IMR-90 (cell line): ENCODE measurements around the gene TNS3. TPM values are rescaled to one million over a fixed set of nuclear protein-coding genes. Genes with fewer than 3 reads are reported as not detected.

Source experiments
- ATAC-seq: fragments of 200-7000 bp; cut with Tn5 transposase; 2 replicates; pipeline ENCODE4 v1.9.1; 2020; ENCODE audit warnings: low read depth, mild to moderate bottlenecking, moderate library complexity
- BruUV-seq: library from RNA; stranded (reverse); fragments of 400-500 nt; replicated peaks from 2 replicates; lab custom pipeline; 2021; lab: Mats Ljungman, UMichigan
- CTCF ChIA-PET: fragments of 300-600 bp; formaldehyde crosslinking; extraction: SDS; loops from one replicate; lab custom pipeline; 2021; ENCODE audit warnings: antibody characterized with exemption; lab: Yijun Ruan, JAX
- POLR2A ChIA-PET: fragments of 300-600 bp; sonication (Branson Sonifier 250); formaldehyde crosslinking; loops from one replicate; lab custom pipeline; 2022; ENCODE audit warnings: antibody characterized with exemption; ENCODE audit not compliant: unreplicated experiment; lab: Charles Lee
- DNase-seq: peaks from one replicate; pipeline ENCODE4 v3.0.0; 2013
- H2AFZ ChIP-seq: replicated peaks from 2 replicates; pipeline ENCODE3; 2013; ENCODE audit warnings: low read length, mild to moderate bottlenecking; ENCODE audit not compliant: poor library complexity
- H2AK5ac ChIP-seq: 2 replicates; pipeline ENCODE4 v1.6.1; 2013; ENCODE audit warnings: low read depth, low read length, inconsistent platforms
- H2AK9ac ChIP-seq: replicated peaks from 2 replicates; pipeline ENCODE3; 2013; ENCODE audit warnings: mild to moderate bottlenecking, low read depth, low read length, moderate library complexity; ENCODE audit not compliant: poor library complexity
- H2BK120ac ChIP-seq: 2 replicates; pipeline ENCODE4 v1.6.1; 2013; ENCODE audit warnings: low read depth, low read length, inconsistent platforms
- H2BK15ac ChIP-seq: 3 replicates; pipeline ENCODE4 v1.6.1; 2013; ENCODE audit warnings: low read depth, low read length, inconsistent platforms
- H2BK20ac ChIP-seq: 2 replicates; pipeline ENCODE4 v1.6.1; 2013; ENCODE audit warnings: low read depth, mild to moderate bottlenecking, inconsistent platforms, low read length, moderate library complexity
- H2BK5ac ChIP-seq: 2 replicates; pipeline ENCODE4 v1.6.1; 2013; ENCODE audit warnings: mild to moderate bottlenecking, low read depth, low read length, inconsistent platforms; ENCODE audit not compliant: poor library complexity, severe bottlenecking
- H3K14ac ChIP-seq: replicated peaks from 2 replicates; pipeline ENCODE4 v1.6.1; 2013; ENCODE audit warnings: low read depth, low read length, inconsistent platforms
- H3K18ac ChIP-seq: 2 replicates; pipeline ENCODE4 v1.6.1; 2013; ENCODE audit warnings: low read depth, low read length, control low read depth
- H3K23ac ChIP-seq: 2 replicates; pipeline ENCODE4 v1.6.1; 2013; ENCODE audit warnings: low read depth, low read length, inconsistent platforms
- H3K27ac ChIP-seq: 2 replicates; pipeline ENCODE4 v1.5.1; 2013; ENCODE audit warnings: mild to moderate bottlenecking, control low read depth, low read length; ENCODE audit not compliant: insufficient read depth
- H3K27me3 ChIP-seq: 2 replicates; pipeline ENCODE4 v1.6.1; 2013; ENCODE audit warnings: low read length; ENCODE audit not compliant: control insufficient read depth, insufficient read depth
- H3K36me3 ChIP-seq: 2 replicates; pipeline ENCODE4 v1.6.1; 2013; ENCODE audit warnings: low read length, mixed read lengths; ENCODE audit not compliant: control insufficient read depth, insufficient read depth
- H3K4ac ChIP-seq: 2 replicates; pipeline ENCODE4 v1.6.1; 2013; ENCODE audit warnings: low read depth, low read length, inconsistent platforms
- H3K4me1 ChIP-seq: 2 replicates; pipeline ENCODE4 v1.6.1; 2013; ENCODE audit warnings: low read length, mixed read lengths; ENCODE audit not compliant: control insufficient read depth, insufficient read depth
- H3K4me2 ChIP-seq: 2 replicates; pipeline ENCODE4 v1.6.1; 2013; ENCODE audit warnings: low read depth, mild to moderate bottlenecking, control low read depth, low read length, moderate library complexity
- H3K4me3 ChIP-seq: 2 replicates; pipeline ENCODE4 v1.5.1; 2013; ENCODE audit warnings: low read depth, mild to moderate bottlenecking, control low read depth, low read length, moderate library complexity; ENCODE audit not compliant: insufficient read depth
- H3K56ac ChIP-seq: 2 replicates; pipeline ENCODE4 v1.6.1; 2013; ENCODE audit warnings: low read length, inconsistent platforms; ENCODE audit not compliant: insufficient read depth; ENCODE audit errors: extremely low read depth
- H3K79me1 ChIP-seq, 2 experiments: 2 replicates each; pipeline ENCODE4 v1.6.1; 2013; ENCODE audit warnings: low read length in 2 of 2, inconsistent platforms in 1 of 2, low read depth in 1 of 2
- H3K9ac ChIP-seq: 2 replicates; pipeline ENCODE4 v1.6.1; 2013; ENCODE audit warnings: low read depth, low read length, control low read depth
- H3K9me1 ChIP-seq: 2 replicates; pipeline ENCODE4 v1.6.1; 2013; ENCODE audit warnings: low read length, inconsistent platforms; ENCODE audit not compliant: insufficient read depth
- H3K9me3 ChIP-seq: 2 replicates; pipeline ENCODE4 v1.6.1; 2013; ENCODE audit warnings: low read length; ENCODE audit not compliant: control insufficient read depth, insufficient read depth
- H4K20me1 ChIP-seq: 2 replicates; pipeline ENCODE4 v1.6.1; 2013; ENCODE audit warnings: low read length, inconsistent platforms; ENCODE audit not compliant: insufficient read depth
- H4K5ac ChIP-seq: 2 replicates; pipeline ENCODE4 v1.6.1; 2013; ENCODE audit warnings: mild to moderate bottlenecking, low read depth, low read length, control low read depth
- H4K8ac ChIP-seq, 2 experiments: 2 replicates each; pipeline ENCODE4 v1.6.1; 2013; ENCODE audit warnings: low read depth in 2 of 2, low read length in 2 of 2, control low read depth in 1 of 2, inconsistent platforms in 1 of 2
- H4K91ac ChIP-seq: 2 replicates; pipeline ENCODE4 v1.6.1; 2013; ENCODE audit warnings: low read depth, low read length, inconsistent platforms; ENCODE audit not compliant: insufficient read depth
- CEBPB ChIP-seq: IDR thresholded peaks from 2 replicates; pipeline ENCODE4 v1.6.1; 2012; ENCODE audit warnings: low read depth, low read length, improper control_type of control experiment
- CHD1 ChIP-seq: IDR thresholded peaks from 2 replicates; pipeline ENCODE4 v1.6.1; 2012; ENCODE audit warnings: low read depth, low read length, improper control_type of control experiment
- POLR2A ChIP-seq: IDR thresholded peaks from 2 replicates; pipeline ENCODE4 v1.6.1; 2012; ENCODE audit warnings: mild to moderate bottlenecking, low read depth, low read length
- RFX5 ChIP-seq: IDR thresholded peaks from 2 replicates; pipeline ENCODE4 v1.8.0; 2012; ENCODE audit warnings: low read depth, mild to moderate bottlenecking, low read length, moderate library complexity
- WGBS, 2 experiments: methylation state at CpG; one replicate each; pipeline versions ENCODE4 v1.1.5 to v1.1.7; 2013; ENCODE audit warnings: missing lambda C conversion rate in 2 of 2; ENCODE audit not compliant: insufficient read length in 1 of 2; ENCODE audit errors: extremely low coverage in 2 of 2; 5-methylcytosine and 5-hydroxymethylcytosine counted together
- dilution Hi-C: fragments of 300-500 bp; cut with HindIII; formaldehyde crosslinking; loops from one replicate; pipeline ENCODE4 v1.14.3; 2018; ENCODE audit warnings: low sequenced_read_pairs; ENCODE audit not compliant: unreplicated experiment
- in situ Hi-C: fragments of 300-500 bp; cut with MboI; formaldehyde crosslinking; loops from 3 replicates; pipeline ENCODE4 v1.14.3; 2019; ENCODE audit warnings: low sequenced_read_pairs, inconsistent platforms, mixed read lengths
- intact Hi-C: fragments of 100-400 bp; cut with micrococcal nuclease; formaldehyde crosslinking; loops from 2 replicates; pipeline ENCODE4 v1.10.0; 2022
- polyA plus RNA-seq, 3 experiments: library from polyadenylated mRNA; depleted of rRNA; stranded (reverse); fragments of >200 nt; gene quantifications; 2 replicates each; pipeline ENCODE4 v1.2.3, GENCODE V29; 2012; ENCODE audit warnings: low replicate concordance in 1 of 3
- total RNA-seq: library from RNA; depleted of rRNA; stranded (reverse); fragments of >200 nt; gene quantifications from 2 replicates; pipeline ENCODE4 v1.2.3, GENCODE V29; 2012

Gene TNS3
- total and polyA plus RNA-seq, 2 of the 4 experiments (the other 2 are of a cell fraction), result 64.3 to 79.2 TPM

DNA sequence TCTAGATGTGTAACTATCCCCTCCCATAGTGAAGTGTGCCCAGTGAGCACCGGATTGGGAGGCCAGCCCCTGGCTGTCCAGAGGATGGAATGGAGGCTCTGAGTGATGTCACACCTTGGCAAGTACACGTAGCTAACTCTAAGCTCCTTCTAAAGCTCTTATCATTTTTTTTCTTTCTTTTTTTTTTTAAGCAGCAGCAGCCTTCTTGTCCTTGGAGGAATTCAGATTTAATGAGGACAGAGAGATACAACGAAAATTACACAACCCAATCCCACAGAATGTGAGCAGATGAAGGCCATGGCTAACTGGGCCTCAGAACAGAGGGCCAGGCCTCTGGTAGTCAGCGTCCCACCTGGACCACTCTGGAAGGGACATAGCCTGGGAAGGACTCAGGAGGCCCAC, 11.3 kb downstream of the TNS3 start:
- peak overlapping the region; percentile 79 for H4K5ac ChIP-seq
- H3K36me3 ChIP-seq, result peaks cover 7% of the 10 kb centered on the region
- peak overlapping the region; percentile 69 for H3K4ac ChIP-seq
- H3K4me2 ChIP-seq, result no peak overlapping the region; the same call in 1 of the 2 replicates
- H2AK9ac ChIP-seq, result peak overlapping the region; percentile 60
- no peaks in the 10 kb centered on the region for H3K9me3 ChIP-seq
- peak overlapping the region; percentile 87 for H3K14ac ChIP-seq
- peak overlapping the region; percentile 75 for H2BK5ac ChIP-seq
- H2BK20ac ChIP-seq, result peak overlapping the region; percentile 87
- peak; percentile 84 for DNase-seq
- no peak overlapping the region for H3K4me3 ChIP-seq
- H2BK15ac ChIP-seq, result peak overlapping the region; percentile 87; the same call in 2 of the 3 replicates
- peak overlapping the region; percentile 72 for H2AK5ac ChIP-seq
- peak overlapping the region; percentile 74; the same call in 1 of the 2 replicates for H3K56ac ChIP-seq
- dilution Hi-C loops, result no loop called here
- H3K79me1 ChIP-seq, result peaks cover 44 to 88% of the 10 kb centered on the region in 2 experiments
- WGBS, 2 experiments, result no CpG with 5 or more reads among the region's 4 CpGs
- H3K27ac ChIP-seq, result peak overlapping the region; percentile 25; the same call in 1 of the 2 replicates
- POLR2A ChIA-PET, result interaction anchor here (0.6 kb wide), 1 partner anchor 31 kb away, joined by 6 read pairs; no protein-coding TSS in a partner anchor
- in situ Hi-C loops, result no loop called here
- TF ChIP-seq POLR2A (0 out of 2 replicates have a peak, but pooled peaks have one; percentile 5), CEBPB (0 out of 2 replicates have a peak, but pooled peaks have one; percentile 22), CHD1 (0 out of 2 replicates have a peak, but pooled peaks have one; percentile 48), RFX5 (no peak)
- ATAC-seq, result peak; percentile 5; the same call in 1 of the 2 replicates
- peak overlapping the region; percentile 54 for H3K18ac ChIP-seq
- peak overlapping the region; percentile 89 for H4K91ac ChIP-seq
- peak overlapping the region; percentile 90 for H2BK120ac ChIP-seq
- peaks cover 36% of the 10 kb centered on the region for H3K4me1 ChIP-seq
- H3K23ac ChIP-seq, result peak overlapping the region; percentile 87
- no TSS peak for BruUV-seq
- CTCF ChIA-PET, result interaction anchor here (0.6 kb wide), 2 partner anchors 36 to 113 kb away, joined by 5 to 6 read pairs; no protein-coding TSS in a partner anchor
- H4K8ac ChIP-seq, result peak overlapping the region; percentile 14 to 79; a peak in 3 of 4 replicates
- no peak overlapping the region for H2AFZ ChIP-seq
- no peaks in the 10 kb centered on the region for H3K27me3 ChIP-seq
- peaks cover 36% of the 10 kb centered on the region for H3K9me1 ChIP-seq
- peaks cover 48% of the 10 kb centered on the region for H4K20me1 ChIP-seq
- intact Hi-C loops, result loop anchor here (5.0 to 10.0 kb wide), 3 partner anchors 42 to 306 kb away; no protein-coding TSS in a partner anchor
- H3K9ac ChIP-seq, result peak overlapping the region; percentile 17; the same call in 1 of the 2 replicates
